Measurements from ENCODE around the gene MROH2A. TPM values are rescaled to one million over a fixed set of nuclear protein-coding genes. Genes with fewer than 3 reads are reported as not detected.

The MROH2A gene
- total RNA-seq, 6 donors from 2014 or later: not detected

DNA sequence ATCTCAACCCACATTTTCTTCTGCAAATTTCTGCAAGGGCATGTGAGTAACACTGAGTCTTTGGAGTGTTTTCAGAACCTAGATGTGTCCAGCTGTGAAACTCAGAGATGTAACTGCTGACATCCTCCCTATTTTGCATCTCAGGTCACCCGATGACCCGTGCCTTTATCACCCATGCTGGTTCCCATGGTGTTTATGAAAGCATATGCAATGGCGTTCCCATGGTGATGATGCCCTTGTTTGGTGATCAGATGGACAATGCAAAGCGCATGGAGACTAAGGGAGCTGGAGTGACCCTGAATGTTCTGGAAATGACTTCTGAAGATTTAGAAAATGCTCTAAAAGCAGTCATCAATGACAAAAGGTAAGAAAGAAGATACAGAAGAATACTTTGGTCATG lies 10.1 kb upstream of the MROH2A start:
- no peak for ATAC-seq (ENCODE audit: low FRiP score in 2 of 2)
- TF ChIP-seq EP300 (IDR thresholded peaks at IDR 0.05): no peak
- H3K27me3 ChIP-seq: no peaks in the 10 kb centered on the region
- no peaks in the 10 kb centered on the region for H3K36me3 ChIP-seq
- DNase-seq: no peak
- H3K4me1 ChIP-seq: no peaks in the 10 kb centered on the region
- no peaks in the 10 kb centered on the region for H3K9me3 ChIP-seq
- H3K27ac ChIP-seq: no peak overlapping the region
- 83% methylated on average over 4 of the region's 4 CpGs for WGBS, 2 donors
- no peak overlapping the region for H3K4me3 ChIP-seq

DNA sequence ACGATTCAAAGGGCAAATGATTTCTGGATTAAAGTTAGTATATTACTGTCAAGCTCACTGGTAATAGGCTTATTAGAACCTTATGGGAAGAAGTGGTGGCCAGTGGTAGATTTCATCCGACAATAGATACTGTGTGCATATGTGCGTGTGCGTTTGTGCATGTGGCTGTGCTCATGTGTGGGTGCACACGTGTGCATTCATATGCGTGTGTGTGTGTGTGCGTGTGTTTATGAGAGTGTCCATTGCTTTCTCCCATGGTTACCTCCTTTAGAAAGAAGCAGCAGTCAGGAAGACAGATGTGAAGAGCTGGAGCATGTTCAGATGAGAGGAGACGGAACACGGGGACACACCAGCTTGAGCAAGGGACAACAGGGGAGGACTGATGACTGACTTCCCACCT lies 8.9 kb upstream of the MROH2A start:
- Histone ChIP-seq H3K4me1 (no peaks in the 10 kb centered on the region), H3K27ac (no peak overlapping the region), H3K27me3 (no peaks in the 10 kb centered on the region), H3K9me3 (no peaks in the 10 kb centered on the region), H3K36me3 (no peaks in the 10 kb centered on the region), H3K4me3 (no peak overlapping the region)
- ATAC-seq (ENCODE audit: low FRiP score in 2 of 2): peak in 1 of 2 donors; percentile 57
- 90 to 94% methylated on average over 9 of the region's 9 CpGs for WGBS, 2 donors
- no peak for DNase-seq
- no peak for TF ChIP-seq POLR2AphosphoS5 (IDR thresholded peaks at IDR 0.05)
- TF ChIP-seq POLR2A (IDR thresholded peaks at IDR 0.05): no peak
- TF ChIP-seq EP300 (IDR thresholded peaks at IDR 0.05): no peak
- TF ChIP-seq, protein P1, sequence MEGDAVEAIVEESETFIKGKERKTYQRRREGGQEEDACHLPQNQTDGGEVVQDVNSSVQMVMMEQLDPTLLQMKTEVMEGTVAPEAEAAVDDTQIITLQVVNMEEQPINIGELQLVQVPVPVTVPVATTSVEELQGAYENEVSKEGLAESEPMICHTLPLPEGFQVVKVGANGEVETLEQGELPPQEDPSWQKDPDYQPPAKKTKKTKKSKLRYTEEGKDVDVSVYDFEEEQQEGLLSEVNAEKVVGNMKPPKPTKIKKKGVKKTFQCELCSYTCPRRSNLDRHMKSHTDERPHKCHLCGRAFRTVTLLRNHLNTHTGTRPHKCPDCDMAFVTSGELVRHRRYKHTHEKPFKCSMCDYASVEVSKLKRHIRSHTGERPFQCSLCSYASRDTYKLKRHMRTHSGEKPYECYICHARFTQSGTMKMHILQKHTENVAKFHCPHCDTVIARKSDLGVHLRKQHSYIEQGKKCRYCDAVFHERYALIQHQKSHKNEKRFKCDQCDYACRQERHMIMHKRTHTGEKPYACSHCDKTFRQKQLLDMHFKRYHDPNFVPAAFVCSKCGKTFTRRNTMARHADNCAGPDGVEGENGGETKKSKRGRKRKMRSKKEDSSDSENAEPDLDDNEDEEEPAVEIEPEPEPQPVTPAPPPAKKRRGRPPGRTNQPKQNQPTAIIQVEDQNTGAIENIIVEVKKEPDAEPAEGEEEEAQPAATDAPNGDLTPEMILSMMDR (IDR thresholded peaks at IDR 0.05): no peak

DNA sequence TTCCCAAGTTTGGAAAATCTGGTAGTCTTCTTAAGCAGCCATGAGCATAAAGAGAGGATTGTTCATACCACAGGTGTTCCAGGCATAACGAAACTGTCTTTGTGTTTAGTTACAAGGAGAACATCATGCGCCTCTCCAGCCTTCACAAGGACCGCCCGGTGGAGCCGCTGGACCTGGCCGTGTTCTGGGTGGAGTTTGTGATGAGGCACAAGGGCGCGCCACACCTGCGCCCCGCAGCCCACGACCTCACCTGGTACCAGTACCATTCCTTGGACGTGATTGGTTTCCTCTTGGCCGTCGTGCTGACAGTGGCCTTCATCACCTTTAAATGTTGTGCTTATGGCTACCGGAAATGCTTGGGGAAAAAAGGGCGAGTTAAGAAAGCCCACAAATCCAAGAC lies 6.0 kb upstream of the MROH2A start:
- WGBS, 2 donors: 86 to 91% methylated on average over 16 of the region's 16 CpGs
- H3K4me3 ChIP-seq: no peak overlapping the region
- no peaks in the 10 kb centered on the region for H3K9me3 ChIP-seq
- no peaks in the 10 kb centered on the region for H3K36me3 ChIP-seq
- no peak for TF ChIP-seq EP300 (IDR thresholded peaks at IDR 0.05)
- TF ChIP-seq POLR2AphosphoS5 (IDR thresholded peaks at IDR 0.05): no peak
- TF ChIP-seq, protein P1 (IDR thresholded peaks at IDR 0.05): no peak
- TF ChIP-seq POLR2A (IDR thresholded peaks at IDR 0.05): no peak
- ATAC-seq (ENCODE audit: low FRiP score in 2 of 2) (no peak), DNase-seq (peak in 1 of 2 donors; percentile 58)
- no peak overlapping the region for H3K27ac ChIP-seq
- H3K4me1 ChIP-seq: no peaks in the 10 kb centered on the region
- no peaks in the 10 kb centered on the region for H3K27me3 ChIP-seq

DNA sequence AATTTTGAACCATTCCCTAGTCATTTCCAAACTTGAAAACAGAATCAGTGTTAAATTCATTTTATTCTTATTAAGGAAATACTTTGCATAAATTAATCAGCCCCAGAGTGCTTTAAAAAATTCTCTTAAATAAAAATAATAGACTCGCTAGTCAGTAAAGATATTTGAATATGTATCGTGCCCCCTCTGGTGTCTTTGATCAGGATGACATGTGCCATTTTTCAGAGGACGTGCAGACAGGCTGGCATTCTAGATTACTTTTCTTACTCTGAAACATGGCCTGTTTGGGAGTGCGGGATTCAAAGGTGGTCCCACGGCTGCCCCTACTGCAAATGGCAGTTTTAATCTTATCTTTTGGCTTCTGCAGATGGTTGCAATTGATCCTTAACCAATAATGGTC lies 5.5 kb upstream of the MROH2A start:
- H3K27me3 ChIP-seq: no peaks in the 10 kb centered on the region
- H3K27ac ChIP-seq: no peak overlapping the region
- no peaks in the 10 kb centered on the region for H3K36me3 ChIP-seq
- no peaks in the 10 kb centered on the region for H3K9me3 ChIP-seq
- no peak overlapping the region for H3K4me3 ChIP-seq
- no peaks in the 10 kb centered on the region for H3K4me1 ChIP-seq
- TF ChIP-seq POLR2A (IDR thresholded peaks at IDR 0.05): no peak
- TF ChIP-seq EP300 (IDR thresholded peaks at IDR 0.05): no peak
- no peak for TF ChIP-seq POLR2AphosphoS5 (IDR thresholded peaks at IDR 0.05)
- TF ChIP-seq, protein P1 (IDR thresholded peaks at IDR 0.05): no peak
- DNase-seq (no peak), ATAC-seq (ENCODE audit: low FRiP score in 2 of 2) (no peak)
- 66 to 71% methylated on average over 5 of the region's 5 CpGs for WGBS, 2 donors

DNA sequence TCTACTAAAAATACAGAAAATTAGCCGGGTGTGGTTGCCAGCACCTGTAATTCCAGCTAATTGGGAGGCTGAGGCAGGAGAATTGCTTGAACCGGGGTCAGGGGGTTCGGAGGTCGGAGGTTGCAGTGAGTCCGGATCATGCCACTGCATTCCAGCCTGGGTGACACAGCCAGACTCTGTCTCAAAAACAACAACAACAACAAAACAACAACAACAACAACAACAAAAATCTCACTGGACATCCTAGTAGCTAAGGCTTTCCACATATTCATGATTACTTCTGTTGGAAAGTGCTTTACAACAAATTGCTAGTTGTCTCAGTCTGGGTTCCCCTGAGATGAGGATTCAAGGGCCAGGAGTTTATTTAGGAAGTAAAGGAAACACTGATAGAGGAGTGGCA lies 4.3 kb upstream of the MROH2A start:
- H3K36me3 ChIP-seq: no peaks in the 10 kb centered on the region
- WGBS, 2 donors: 88 to 93% methylated on average over 5 of the region's 5 CpGs
- ATAC-seq (ENCODE audit: low FRiP score in 2 of 2) (no peak), DNase-seq (no peak)
- no peaks in the 10 kb centered on the region for H3K4me1 ChIP-seq
- H3K27ac ChIP-seq: no peak overlapping the region
- no peaks in the 10 kb centered on the region for H3K9me3 ChIP-seq
- H3K27me3 ChIP-seq: no peaks in the 10 kb centered on the region
- H3K4me3 ChIP-seq: no peak overlapping the region
- TF ChIP-seq, protein P1 (IDR thresholded peaks at IDR 0.05): no peak
